ENCODE data around the gene S100A5. TPM values are rescaled to one million over a fixed set of nuclear protein-coding genes. Genes with fewer than 3 reads are reported as not detected.

Gene S100A5
- total RNA-seq, 4 donors from 2014 or later, result not detected

- H3K9me3 ChIP-seq, result no peaks in the 10 kb centered on the region
- 78% methylated on average over 7 of the region's 10 CpGs; no CpG with 5 or more reads in 1 of the 2 donors for WGBS, 2 donors (ENCODE audit: low coverage in 1 of 2)
- TF ChIP-seq, protein P1, sequence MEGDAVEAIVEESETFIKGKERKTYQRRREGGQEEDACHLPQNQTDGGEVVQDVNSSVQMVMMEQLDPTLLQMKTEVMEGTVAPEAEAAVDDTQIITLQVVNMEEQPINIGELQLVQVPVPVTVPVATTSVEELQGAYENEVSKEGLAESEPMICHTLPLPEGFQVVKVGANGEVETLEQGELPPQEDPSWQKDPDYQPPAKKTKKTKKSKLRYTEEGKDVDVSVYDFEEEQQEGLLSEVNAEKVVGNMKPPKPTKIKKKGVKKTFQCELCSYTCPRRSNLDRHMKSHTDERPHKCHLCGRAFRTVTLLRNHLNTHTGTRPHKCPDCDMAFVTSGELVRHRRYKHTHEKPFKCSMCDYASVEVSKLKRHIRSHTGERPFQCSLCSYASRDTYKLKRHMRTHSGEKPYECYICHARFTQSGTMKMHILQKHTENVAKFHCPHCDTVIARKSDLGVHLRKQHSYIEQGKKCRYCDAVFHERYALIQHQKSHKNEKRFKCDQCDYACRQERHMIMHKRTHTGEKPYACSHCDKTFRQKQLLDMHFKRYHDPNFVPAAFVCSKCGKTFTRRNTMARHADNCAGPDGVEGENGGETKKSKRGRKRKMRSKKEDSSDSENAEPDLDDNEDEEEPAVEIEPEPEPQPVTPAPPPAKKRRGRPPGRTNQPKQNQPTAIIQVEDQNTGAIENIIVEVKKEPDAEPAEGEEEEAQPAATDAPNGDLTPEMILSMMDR (IDR thresholded peaks at IDR 0.05), result no peak
- TF ChIP-seq POLR2AphosphoS5 (IDR thresholded peaks at IDR 0.05) (no peak), POLR2A (IDR thresholded peaks at IDR 0.05) (no peak), EP300 (IDR thresholded peaks at IDR 0.05) (no peak)
- H3K27ac ChIP-seq, result peak overlapping the region in 2 of 4 donors; percentile 71 to 79
- H3K4me3 ChIP-seq, result no peak overlapping the region
- H3K36me3 ChIP-seq, result no peaks in the 10 kb centered on the region
- no peak for ATAC-seq
- H3K27me3 ChIP-seq, result no peaks in the 10 kb centered on the region
- peaks cover 4 to 71% (median 55%) of the 10 kb centered on the region in 3 donors for H3K4me1 ChIP-seq
Observed at GRCh38 chr1:153550827-153551500, 10.2 kb upstream of the S100A5 start.

- no peak for ATAC-seq
- no peaks in the 10 kb centered on the region for H3K9me3 ChIP-seq
- no peak overlapping the region for H3K4me3 ChIP-seq
- WGBS, 2 donors (ENCODE audit: low coverage in 1 of 2), result no CpG with 5 or more reads among the region's 4 CpGs
- H3K27me3 ChIP-seq, result no peaks in the 10 kb centered on the region
- H3K27ac ChIP-seq, result peak overlapping the region in 3 of 4 donors; percentile 70 to 79 (median 71)
- TF ChIP-seq EP300 (IDR thresholded peaks at IDR 0.05) (no peak), POLR2AphosphoS5 (IDR thresholded peaks at IDR 0.05) (no peak)
- H3K4me1 ChIP-seq, result peaks cover 4 to 77% (median 60%) of the 10 kb centered on the region in 3 donors
- H3K36me3 ChIP-seq, result no peaks in the 10 kb centered on the region
Observed at GRCh38 chr1:153550398-153550758, 9.6 kb upstream of the S100A5 start.

DNA sequence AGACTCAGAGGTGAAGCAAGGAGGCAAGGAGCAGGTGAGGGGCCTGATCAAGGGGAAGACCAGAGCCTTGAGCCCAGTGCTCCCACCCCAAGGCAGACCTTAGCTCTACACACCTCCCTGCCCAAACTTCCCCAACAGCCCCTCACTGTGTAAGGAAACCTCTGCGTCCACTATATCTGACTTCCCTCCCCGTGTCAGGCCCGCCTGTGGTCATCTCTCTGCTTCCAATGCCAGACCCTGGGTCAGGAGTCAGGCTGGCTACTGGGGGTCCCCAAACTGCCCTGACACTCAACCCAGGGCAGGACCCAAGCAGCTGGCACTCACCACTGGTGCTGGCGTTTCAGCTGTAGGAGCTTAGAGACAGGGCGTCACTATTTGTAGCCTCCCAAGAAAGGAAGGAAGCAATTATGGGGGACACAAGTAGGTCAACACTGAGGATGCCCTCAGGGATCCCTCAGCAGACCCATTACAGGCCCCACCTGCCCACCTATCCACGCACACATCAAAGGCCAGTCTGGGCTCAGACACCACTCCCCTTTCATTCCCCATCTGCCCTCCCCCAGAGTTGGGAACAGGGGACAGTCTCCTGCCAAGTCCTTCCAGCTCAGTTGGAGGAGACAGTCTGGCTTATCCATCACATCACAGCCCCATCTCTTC, 9.1 kb upstream of the S100A5 start:
- no peak for ATAC-seq

DNA sequence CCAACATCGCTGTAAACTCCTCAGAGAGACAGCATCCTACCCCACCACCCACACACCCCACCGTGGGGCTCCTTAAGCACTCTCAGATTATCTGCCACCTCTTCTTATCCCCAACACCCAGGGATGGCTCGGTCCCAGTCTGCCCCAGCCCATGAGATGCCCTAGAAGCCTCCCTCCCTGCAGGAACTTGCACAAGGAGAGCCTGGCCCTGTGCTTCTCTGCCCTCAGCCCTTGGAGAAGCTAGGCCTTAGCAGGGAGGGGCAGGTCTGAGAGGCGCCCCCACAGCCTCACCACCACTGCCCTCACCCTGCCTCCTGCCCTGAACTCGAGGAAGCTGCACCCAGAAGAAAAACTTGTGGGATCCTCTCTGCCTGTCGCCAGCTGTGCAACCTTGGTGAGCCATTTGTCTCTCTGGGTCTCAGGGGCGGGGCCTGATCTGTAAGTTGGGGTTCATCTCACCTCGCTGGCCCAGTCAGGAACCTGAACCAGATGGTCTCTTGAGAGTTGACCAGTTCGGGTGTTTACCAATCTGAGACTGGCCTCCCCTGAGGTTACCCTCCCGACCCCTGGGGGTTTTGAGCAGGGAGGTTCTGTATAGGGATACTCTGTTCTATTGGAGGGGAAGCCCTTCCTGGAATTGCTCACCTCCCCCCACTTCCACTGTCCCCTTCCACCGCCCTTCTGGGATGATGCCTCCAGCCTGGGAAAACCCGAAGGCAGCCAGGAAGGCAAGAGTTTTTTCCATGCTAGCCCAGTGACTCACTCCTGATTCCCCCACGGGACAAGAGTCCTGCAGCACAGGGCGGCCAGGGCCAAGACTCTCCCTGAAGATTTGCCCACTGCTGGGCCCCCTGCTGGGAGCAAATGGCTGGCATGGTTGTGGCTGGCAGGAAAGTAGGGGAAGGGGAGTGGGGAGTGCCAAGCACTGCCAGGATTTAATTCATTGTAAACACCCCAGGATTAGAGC, 8.3 kb upstream of the S100A5 start, which contains the start of gene S100A3:
S100A3 (minus strand) TSS at position 537 of the 967 bp plus-strand sequence. CDS start 773 bp downstream, outside the sequence.
- peak within 1 kb of the TSS in 3 of 4 donors; percentile 70 to 79 (median 71) for H3K27ac ChIP-seq
- WGBS, 2 donors (ENCODE audit: low coverage in 1 of 2), result 33 to 45% methylated on average over 3 to 7 of the region's 14 CpGs
- ATAC-seq, result peak; percentile 68
- H3K36me3 ChIP-seq, result no peaks in the 10 kb centered on the region
- TF ChIP-seq, protein P1 (IDR thresholded peaks at IDR 0.05), result peak in 1 of 4 experiments; percentile 23
- TF ChIP-seq POLR2AphosphoS5 (IDR thresholded peaks at IDR 0.05), result peak; percentile 68
- no peak for TF ChIP-seq EP300 (IDR thresholded peaks at IDR 0.05)
- no peaks in the 10 kb centered on the region for H3K27me3 ChIP-seq
- H3K4me3 ChIP-seq, result no peak within 1 kb of the TSS
- peaks cover 5 to 80% (median 68%) of the 10 kb centered on the region in 3 donors for H3K4me1 ChIP-seq
- H3K9me3 ChIP-seq, result no peaks in the 10 kb centered on the region

More for the DNA sequence above, 9.1 kb upstream of the S100A5 start:
- H3K27ac ChIP-seq, result peak overlapping the region in 3 of 4 donors; percentile 70 to 79 (median 71)
- no peak overlapping the region for H3K4me3 ChIP-seq
- no peaks in the 10 kb centered on the region for H3K27me3 ChIP-seq
- peaks cover 4 to 80% (median 66%) of the 10 kb centered on the region in 3 donors for H3K4me1 ChIP-seq
- TF ChIP-seq POLR2AphosphoS5 (IDR thresholded peaks at IDR 0.05) (no peak), POLR2A (IDR thresholded peaks at IDR 0.05) (no peak), EP300 (IDR thresholded peaks at IDR 0.05) (no peak)
- TF ChIP-seq, protein P1 (IDR thresholded peaks at IDR 0.05), result no peak
- 81% methylated on average over 2 of the region's 6 CpGs; no CpG with 5 or more reads in 1 of the 2 donors for WGBS, 2 donors (ENCODE audit: low coverage in 1 of 2)
- no peaks in the 10 kb centered on the region for H3K36me3 ChIP-seq
- H3K9me3 ChIP-seq, result no peaks in the 10 kb centered on the region

Data from gastroesophageal sphincter (tissue), 4 donors.